GM21576 (cell line): ENCODE data around the gene KAT2B.
"Not testable (repeated sequence)": the region's sequence is repeated elsewhere in the genome, so short reads cannot be mapped to it uniquely, and the experiment has no call there.

Experiments
- ATAC-seq: cut with Tn5 transposase; IDR thresholded peaks from one replicate; pipeline ENCODE4 v1.9.1; 2021; ENCODE audit warnings: mild to moderate bottlenecking, moderate library complexity; ENCODE audit not compliant: unreplicated experiment

KAT2B gene

GRCh38 chr3:20041197-20041780, 1.0 kb downstream of the KAT2B start:
- ATAC-seq = peak; percentile 44

- no peak for ATAC-seq
Measured at GRCh38 chr3:20042331-20042730, 2.1 kb downstream of the KAT2B start.

GRCh38 chr3:20043396-20043795, 3.1 kb downstream of the KAT2B start:
- ATAC-seq = peak; percentile 24

DNA sequence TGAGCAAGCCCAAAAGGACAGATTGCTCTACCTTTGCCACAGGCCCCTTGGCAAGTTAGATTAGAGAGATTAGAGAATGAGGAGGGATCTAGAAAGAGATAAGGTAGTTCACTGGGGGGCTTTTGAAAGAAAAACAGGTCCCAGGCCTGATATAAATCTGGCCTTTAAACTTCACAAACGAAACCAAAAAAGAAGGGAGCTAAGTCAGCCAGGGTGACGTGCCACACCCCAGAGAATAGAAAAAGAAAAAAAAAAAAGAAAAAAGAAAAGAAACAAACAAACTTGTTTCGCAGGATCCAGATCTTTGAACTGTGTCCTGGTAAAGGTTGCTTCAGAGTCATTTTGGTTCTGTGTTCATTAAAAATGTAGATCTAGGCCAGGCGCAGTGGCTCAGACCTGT, 3.6 kb downstream of the KAT2B start:
- ATAC-seq = no peak

DNA sequence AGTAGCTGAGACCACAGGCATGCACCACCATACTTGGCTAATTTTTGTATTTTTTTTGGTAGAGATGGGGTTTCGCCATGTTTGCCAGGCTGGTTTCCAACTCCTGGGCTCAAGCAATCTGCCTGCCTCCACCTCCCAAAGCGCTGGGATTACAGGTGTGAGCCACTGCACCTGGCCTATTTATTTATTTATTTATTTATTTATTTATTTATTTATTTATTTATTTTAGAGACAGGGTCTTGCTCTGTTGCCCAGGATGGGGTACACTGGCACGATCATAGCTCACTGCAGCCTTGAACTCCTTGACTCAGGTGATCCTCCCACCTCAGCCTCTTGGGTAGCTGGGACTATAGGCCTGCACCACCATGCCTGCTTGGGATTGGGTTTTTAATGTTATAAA, 4.9 kb downstream of the KAT2B start:
- ATAC-seq = not testable (repeated sequence)

DNA sequence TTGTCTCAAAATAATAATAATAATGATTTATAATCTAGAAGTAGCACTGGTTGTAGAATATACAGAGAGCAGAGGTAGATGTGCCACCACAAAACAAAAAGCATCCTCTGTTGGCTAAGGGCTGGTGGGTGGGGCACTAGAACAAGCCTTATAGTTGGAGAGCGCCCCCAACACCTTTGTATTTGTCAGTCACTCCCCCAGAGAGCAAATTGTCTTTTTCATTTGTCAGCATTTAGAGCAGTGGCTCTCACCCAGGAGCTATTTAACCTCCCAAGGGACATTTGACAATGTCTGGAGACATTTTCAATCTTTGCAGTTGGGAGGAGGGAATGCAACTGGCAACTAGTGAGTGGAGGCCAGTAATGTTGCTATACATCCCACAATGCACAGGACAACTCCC, 6.3 kb downstream of the KAT2B start:
- no peak for ATAC-seq

- ATAC-seq = no peak
Measured at GRCh38 chr3:20047341-20047779, 7.1 kb downstream of the KAT2B start.

DNA sequence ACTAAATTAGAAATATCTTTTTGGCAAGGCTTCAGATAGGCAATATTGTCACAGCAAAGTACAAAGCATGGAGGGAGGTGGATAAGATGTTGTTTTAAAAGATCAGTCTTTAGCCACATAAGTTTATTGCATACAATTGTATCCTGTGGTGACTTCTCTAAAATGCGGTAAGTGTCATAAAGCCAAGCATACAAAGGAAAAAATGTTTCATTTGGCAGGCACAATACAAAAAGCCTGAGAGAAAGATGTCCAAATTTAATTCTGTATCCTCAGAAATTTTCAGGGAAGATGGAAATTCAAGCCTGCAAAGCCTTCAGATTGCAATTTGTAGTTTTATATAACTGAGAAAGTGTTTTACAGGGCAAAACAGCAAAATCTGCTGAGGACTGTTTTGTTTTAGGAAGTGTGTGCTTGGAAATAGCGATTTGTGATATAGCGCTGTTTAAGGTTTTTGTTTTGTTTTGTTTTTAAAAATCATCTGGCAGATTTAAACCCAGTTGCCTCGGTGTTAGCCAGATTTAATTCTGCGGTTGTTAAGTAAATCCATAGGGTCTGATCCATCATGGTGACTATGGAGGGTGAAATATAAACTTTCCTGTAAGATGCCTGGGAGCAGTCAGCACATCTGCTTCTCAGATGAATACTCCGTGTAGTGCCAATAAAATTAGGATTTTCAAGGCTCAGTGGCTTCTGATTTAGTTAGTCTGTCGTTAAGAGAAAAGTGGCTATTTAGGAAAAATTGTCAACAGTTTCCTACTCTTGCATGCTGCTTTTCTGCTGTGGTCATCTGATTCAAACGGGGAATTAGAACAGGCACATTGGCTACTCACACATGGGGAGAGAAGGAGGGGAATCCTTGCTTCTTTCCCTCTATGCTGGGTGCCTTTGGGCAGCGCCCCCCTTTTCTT, 8.0 kb downstream of the KAT2B start:
- peak; percentile 1 for ATAC-seq

GRCh38 chr3:20051123-20051806, 11.0 kb downstream of the KAT2B start:
- ATAC-seq = no peak

DNA sequence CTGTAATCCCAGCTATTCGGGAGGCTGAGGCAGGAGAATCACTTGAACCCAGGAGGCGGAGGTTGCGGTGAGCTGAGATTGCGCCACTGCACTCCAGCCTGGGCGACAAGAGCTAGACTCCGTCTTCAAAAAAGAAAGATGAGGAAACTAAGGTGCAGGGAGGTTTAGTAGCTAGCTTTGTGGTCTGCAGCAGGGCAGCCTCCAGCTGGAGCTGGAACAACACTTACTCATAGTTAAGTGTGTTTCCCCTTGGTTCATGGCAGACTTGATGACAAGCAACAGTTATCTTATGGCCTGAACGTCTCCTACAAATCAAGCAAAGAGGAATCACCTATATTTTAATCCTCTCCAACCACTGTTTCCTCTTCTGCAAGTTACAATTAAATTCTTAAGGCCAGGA, 12.6 kb downstream of the KAT2B start:
- ATAC-seq = no peak

GRCh38 chr3:20054549-20054987, 14.3 kb downstream of the KAT2B start:
- peak; percentile 76 for ATAC-seq

DNA sequence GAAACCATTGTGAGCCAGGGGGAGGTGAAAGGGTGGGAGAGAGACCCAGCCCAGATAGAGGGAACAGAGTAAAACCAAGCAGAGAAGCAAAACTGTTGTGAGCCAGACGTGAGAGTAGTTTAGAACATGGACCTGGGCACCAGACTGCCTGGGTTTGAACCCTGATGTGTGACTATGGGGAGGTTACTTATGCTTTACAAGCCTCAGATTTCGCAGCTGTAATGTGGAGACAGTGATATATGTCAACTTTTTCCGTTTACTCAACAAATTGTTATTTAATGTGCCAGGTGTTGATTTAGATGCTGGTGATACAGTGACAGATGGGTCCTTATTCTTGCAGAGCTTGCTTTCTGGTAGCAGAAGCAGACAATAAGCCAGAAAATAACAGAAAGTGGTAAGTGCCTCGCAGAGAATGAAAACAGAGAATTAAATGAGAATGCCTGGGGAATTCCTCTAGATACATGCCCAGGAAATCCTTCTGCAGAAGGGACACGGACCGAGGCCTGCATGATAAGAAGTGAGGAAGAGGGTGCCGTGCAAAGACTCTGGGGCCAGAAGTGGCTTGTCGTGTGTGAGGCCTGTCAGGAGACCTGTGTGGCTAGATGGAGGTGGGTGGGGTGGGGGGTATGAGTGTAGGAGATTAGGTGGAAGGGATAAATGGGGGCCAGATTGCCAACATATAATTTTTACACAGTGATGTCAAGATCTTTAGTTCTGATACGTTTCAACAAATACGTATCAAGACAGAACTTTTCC, 15.0 kb downstream of the KAT2B start:
- peak; percentile 17 for ATAC-seq

GRCh38 chr3:20055842-20056241, 15.6 kb downstream of the KAT2B start:
- no peak for ATAC-seq

DNA sequence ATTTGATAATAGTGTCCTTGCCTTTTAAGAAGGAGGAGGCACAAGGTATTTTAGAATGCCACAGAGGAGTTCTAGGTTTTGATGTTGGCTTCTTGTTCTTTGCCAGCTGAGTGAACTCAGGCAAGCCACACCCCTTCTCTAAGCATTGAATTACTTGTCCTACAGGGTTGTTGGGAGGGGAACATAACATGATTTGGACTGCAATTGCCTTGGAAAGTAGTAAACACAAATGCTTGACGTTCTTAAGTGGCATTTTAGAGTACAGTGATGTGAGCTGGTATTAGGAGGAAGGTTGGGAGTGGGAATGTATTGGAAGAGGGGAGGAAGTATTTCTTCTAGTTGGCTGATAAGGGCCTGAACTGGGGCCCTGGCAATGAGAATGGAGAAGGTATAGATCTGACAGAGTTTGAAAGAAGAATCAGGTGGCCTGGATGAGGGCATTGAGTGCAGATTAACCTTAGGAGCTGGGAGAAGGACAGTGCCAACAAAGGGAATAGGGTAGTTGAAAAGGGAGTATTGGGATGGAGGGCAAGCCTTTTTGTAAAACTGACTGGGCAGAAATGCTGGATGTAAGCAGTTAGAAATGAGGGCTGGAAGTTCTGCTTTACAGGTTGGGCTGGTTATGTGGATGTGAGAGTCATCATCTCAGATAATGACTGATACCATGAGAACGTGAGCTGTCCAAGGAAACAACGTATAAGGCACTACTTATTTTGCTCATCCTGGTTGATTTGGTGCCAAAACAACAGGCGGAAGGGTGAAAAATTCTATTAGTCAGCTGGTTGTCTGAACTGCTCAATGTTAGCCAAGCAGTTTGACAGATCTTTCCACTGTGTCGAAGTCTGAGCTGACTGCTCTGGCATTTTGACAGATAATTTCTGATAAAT, 16.7 kb downstream of the KAT2B start:
- peak; percentile 36 for ATAC-seq

DNA sequence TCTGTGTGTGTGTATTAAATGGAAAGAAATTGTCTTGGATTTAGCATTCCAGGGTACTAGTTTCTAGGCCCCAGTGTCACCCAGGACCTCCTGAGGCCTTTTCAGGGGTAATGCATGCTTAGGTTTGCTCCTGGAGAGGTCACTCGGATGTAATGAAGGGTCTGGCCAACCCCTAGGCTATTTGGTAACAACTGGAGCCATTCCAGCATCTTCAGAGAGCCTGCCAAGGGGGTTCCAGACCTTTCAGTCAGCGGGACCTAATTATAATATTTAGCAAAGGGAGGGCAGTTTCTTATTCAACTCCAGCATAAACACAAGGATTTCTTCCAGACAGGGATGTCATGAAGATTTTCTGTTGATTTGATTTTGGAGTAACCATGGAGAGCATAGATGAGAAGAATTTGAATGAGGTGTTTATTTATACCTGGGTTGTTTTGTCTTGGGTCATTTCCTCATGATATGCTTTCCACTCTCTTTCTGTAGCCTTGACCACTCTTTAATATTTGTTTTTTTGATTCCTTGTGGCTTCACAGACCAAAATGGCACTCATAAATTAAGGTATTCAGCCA, 17.4 kb downstream of the KAT2B start:
- ATAC-seq = no peak

DNA sequence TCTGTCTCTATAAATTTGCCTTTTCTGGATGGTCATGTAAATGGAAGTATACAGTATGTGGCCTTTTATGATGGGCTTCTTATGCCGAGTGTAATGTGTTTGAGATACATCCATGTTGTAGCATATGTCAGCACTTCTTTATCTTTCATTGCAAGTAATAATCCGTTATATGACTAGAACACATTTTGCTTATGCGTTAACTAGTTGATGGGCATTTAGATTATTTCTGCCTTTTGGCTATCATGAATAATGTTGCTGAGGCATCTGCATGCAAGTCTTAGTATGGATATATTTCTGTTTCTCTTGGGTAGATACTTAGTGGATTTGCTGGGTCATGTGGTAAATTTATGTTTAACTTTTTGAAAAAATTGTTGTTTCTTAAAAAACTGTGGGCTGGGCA, 19.7 kb downstream of the KAT2B start:
- no peak for ATAC-seq

GRCh38 chr3:20060974-20061685, 20.9 kb downstream of the KAT2B start:
- ATAC-seq = peak; percentile 58

- no peak for ATAC-seq
Measured at GRCh38 chr3:20062996-20063395, 22.8 kb downstream of the KAT2B start.

DNA sequence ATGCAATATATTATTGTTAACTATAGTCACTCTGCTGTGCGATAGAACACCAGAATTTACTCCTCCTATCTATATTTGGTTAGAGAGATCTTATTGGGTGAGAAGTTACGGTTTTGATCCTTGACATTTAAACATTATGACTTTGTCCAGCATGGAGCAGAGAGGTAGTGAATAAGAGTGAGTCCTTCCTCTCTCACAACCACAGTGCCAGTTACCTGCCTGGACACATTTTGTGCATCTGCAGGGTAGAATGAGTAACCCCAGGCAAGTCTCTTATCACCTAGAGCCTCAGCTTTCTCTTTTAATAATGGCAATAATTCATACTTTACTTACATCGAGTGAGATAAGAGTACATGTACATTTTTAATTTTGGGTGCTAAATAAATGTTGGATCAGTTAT, 24.1 kb downstream of the KAT2B start:
- no peak for ATAC-seq
